ENCODE data around the gene RTBDN.

Gene RTBDN

DNA sequence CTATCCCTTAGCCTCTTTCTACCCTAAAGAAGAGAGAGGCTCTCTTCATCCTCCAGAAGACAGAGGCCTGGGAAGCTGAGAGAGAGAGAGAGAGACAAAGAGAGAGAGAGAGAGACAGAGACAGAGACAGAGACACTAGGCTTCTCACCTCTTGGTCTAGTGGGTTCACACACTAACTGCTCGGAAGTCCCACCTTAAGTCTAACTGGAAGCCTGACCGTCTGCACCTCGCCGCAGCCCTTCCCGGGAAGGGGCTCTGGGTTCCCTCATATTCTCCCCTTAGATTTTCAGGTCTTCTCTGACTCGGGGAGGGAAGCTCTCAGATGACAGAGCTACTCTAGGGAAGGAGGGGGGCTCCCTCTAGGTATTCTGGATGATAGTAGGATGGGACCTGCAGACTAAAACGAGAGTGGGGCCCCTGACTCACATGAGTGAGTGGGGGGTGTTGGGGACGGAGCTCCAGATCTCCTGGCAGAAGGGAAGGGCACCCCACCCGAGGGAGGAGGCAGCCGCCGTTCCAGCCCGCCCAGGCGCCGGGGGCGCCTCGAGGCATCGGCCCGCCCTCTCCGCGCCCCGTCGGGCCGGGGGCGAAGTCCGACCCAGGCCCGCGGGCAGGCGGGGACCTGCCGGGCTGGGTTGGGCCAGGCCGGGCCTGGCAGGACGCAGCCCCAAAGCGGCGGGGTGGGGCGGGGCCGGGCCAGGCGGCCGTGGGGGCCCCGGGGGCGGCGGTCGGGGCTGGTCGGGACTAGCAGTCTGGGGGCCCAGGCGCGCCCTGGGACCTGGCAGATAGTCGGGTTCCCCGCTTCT is 45.1 kb downstream of the RTBDN start:
- CTCF ChIA-PET: interaction anchor here (0.7 to 1.4 kb wide), 2 partner anchors 12 to 118 kb away, joined by 3 to 6 read pairs; no protein-coding TSS in a partner anchor
- DNase-seq (ENCODE audit: extremely low spot score): no peak
- TF ChIP-seq, protein P1, sequence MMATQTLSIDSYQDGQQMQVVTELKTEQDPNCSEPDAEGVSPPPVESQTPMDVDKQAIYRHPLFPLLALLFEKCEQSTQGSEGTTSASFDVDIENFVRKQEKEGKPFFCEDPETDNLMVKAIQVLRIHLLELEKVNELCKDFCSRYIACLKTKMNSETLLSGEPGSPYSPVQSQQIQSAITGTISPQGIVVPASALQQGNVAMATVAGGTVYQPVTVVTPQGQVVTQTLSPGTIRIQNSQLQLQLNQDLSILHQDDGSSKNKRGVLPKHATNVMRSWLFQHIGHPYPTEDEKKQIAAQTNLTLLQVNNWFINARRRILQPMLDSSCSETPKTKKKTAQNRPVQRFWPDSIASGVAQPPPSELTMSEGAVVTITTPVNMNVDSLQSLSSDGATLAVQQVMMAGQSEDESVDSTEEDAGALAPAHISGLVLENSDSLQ (IDR thresholded peaks at IDR 0.05): no peak
- TF ChIP-seq FOXA1 (IDR thresholded peaks at IDR 0.05): no peak
- TF ChIP-seq BHLHE40 (IDR thresholded peaks at IDR 0.05; ENCODE audit: borderline replicate concordance): no peak
- TF ChIP-seq ZNF384 (IDR thresholded peaks at IDR 0.05): no peak
- TF ChIP-seq HDGF (IDR thresholded peaks at IDR 0.05; ENCODE audit: borderline replicate concordance): no peak
- TF ChIP-seq SP1 (IDR thresholded peaks at IDR 0.05): no peak
- POLR2A ChIA-PET: interaction anchor here (1.2 to 2.0 kb wide), 3 partner anchors 11 to 18 kb away, joined by 3 to 6 read pairs (median 4); partner anchors contain the start of gene RNASEH2A

DNA sequence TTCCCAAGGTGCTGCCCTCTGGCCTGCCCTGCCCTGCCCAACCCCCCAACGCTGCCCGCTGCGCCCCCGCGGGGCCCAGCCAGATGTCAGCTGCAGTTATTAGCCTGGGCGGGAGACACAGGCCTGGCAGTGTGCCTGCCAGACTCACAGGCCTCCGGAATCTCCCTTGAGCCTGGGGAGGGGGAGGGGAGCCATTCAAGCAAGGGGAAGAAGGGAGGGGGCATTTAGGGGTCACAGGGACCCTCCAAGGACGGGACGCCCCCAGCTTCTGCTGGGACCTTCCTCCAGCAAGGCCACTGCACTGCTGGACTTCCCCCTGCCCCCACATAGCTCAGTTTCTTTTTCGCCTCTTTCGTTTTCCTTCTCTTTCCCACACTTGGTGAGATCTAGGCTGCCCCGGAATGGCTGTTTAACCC is 45.7 kb downstream of the RTBDN start:
- POLR2A ChIA-PET: interaction anchor here (1.2 to 2.0 kb wide), 3 partner anchors 10 to 18 kb away, joined by 3 to 6 read pairs (median 4); partner anchors contain the start of gene RNASEH2A
- CTCF ChIA-PET: interaction anchor here (0.7 to 1.4 kb wide), 2 partner anchors 11 to 119 kb away, joined by 3 to 6 read pairs; no protein-coding TSS in a partner anchor
- no peak for TF ChIP-seq SP1 (IDR thresholded peaks at IDR 0.05)
- TF ChIP-seq L3MBTL2 (conservative IDR thresholded peaks at IDR 0.05): no peak
- TF ChIP-seq ARNT (IDR thresholded peaks at IDR 0.05): no peak
- no peak for TF ChIP-seq ELF4 (IDR thresholded peaks at IDR 0.05)
- TF ChIP-seq FOXM1 (IDR thresholded peaks at IDR 0.05; ENCODE audit: borderline replicate concordance): no peak
- TF ChIP-seq, protein P1 (IDR thresholded peaks at IDR 0.05): no peak
- TF ChIP-seq FOXA1 (IDR thresholded peaks at IDR 0.05): no peak
- TF ChIP-seq TARDBP (IDR thresholded peaks at IDR 0.05): no peak
- TF ChIP-seq ZNF384 (IDR thresholded peaks at IDR 0.05): no peak
- no peak for TF ChIP-seq FOXK2 (IDR thresholded peaks at IDR 0.05)
- no peak for TF ChIP-seq NFRKB (IDR thresholded peaks at IDR 0.05)
- no peak for TF ChIP-seq SUZ12 (IDR thresholded peaks at IDR 0.05)
- no peak for TF ChIP-seq BHLHE40 (IDR thresholded peaks at IDR 0.05; ENCODE audit: borderline replicate concordance)
- no peak for DNase-seq (ENCODE audit: extremely low spot score)

DNA sequence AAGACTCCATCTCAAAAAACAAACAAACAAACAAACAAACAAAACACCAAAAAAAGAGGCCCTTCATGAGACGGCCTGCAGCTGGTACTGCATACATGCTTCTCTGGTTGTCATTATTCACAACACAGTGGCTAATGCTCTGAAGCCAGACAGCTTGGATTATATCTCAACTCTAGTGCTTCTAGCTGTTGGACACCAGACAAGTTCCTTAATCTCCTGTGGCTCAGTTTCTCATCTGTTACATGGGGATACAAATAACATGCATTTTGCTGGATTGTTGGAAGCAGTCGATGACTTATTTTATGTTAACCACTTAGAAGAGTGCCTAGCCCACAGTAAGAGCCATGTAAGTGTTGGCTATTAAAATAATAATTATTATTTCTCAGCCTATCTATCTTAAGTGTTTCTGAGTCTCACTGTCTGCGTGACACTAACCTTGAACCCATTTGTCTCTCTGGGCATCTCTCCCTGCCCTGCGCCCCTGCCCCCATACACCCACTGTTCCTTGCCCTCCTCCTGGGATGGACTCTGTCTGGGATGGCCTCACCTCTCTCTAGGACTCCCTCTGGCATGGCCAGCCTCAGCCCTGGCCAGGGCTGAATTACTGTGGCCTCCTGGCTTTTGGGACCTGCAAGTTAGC is 46.2 kb downstream of the RTBDN start:
- ChIA-PET CTCF (interaction anchor here (0.7 to 1.4 kb wide), 3 partner anchors 10 to 119 kb away, joined by 3 to 6 read pairs (median 5); no protein-coding TSS in a partner anchor), POLR2A (interaction anchor here (1.2 to 2.0 kb wide), 3 partner anchors 9 to 19 kb away, joined by 3 to 6 read pairs (median 4); partner anchors contain the start of gene RNASEH2A)
- TF ChIP-seq ELF4 (IDR thresholded peaks at IDR 0.05) (no peak), FOXM1 (IDR thresholded peaks at IDR 0.05; ENCODE audit: borderline replicate concordance) (no peak), BHLHE40 (IDR thresholded peaks at IDR 0.05; ENCODE audit: borderline replicate concordance) (no peak)
- no peak for DNase-seq (ENCODE audit: extremely low spot score)

DNA sequence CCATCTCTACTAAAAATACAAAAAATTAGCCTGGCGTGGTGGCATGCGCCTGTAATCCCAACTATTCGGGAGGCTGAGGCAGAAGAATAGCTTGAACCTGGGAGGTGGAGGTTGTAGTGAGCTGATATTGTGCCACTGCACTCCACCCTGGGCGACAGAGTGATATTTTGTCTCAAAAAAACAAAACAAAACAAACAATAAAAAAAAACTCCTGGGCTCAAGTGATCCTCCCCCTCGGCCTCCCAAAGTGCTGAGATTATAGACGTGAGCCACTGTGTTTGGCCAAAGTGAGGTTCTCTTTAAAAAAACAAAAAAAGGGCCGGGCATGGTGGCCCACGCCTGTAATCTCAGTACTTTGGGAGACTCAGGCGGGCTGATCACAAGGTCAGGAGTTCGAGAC is 46.9 kb downstream of the RTBDN start:
- ChIA-PET CTCF (interaction anchor here (0.7 kb wide), 1 partner anchor 9 kb away, joined by 5 read pairs; no protein-coding TSS in a partner anchor), POLR2A (interaction anchor here (2.0 kb wide), 1 partner anchor 11 kb away, joined by 6 read pairs; no protein-coding TSS in a partner anchor)
- TF ChIP-seq TARDBP (IDR thresholded peaks at IDR 0.05): no peak
- TF ChIP-seq ZNF384 (IDR thresholded peaks at IDR 0.05): no peak
- no peak for TF ChIP-seq CTBP1 (IDR thresholded peaks at IDR 0.05; ENCODE audit: borderline replicate concordance)
- no peak for TF ChIP-seq L3MBTL2 (conservative IDR thresholded peaks at IDR 0.05)
- TF ChIP-seq NFRKB (IDR thresholded peaks at IDR 0.05): no peak
- TF ChIP-seq FOXK2 (IDR thresholded peaks at IDR 0.05): no peak
- TF ChIP-seq LEF1 (IDR thresholded peaks at IDR 0.05; ENCODE audit: borderline replicate concordance): no peak
- no peak for TF ChIP-seq SUZ12 (IDR thresholded peaks at IDR 0.05)
- no peak for TF ChIP-seq FOXM1 (IDR thresholded peaks at IDR 0.05; ENCODE audit: borderline replicate concordance)
- TF ChIP-seq, protein P1 (IDR thresholded peaks at IDR 0.05): no peak
- no peak for TF ChIP-seq BHLHE40 (IDR thresholded peaks at IDR 0.05; ENCODE audit: borderline replicate concordance)
- no peak for TF ChIP-seq HDGF (IDR thresholded peaks at IDR 0.05; ENCODE audit: borderline replicate concordance)
- TF ChIP-seq SP1 (IDR thresholded peaks at IDR 0.05): no peak
- TF ChIP-seq FOXA1 (IDR thresholded peaks at IDR 0.05): no peak
- no peak for TF ChIP-seq ELF4 (IDR thresholded peaks at IDR 0.05)
- TF ChIP-seq ARNT (IDR thresholded peaks at IDR 0.05): no peak
- no peak for DNase-seq (ENCODE audit: extremely low spot score)

DNA sequence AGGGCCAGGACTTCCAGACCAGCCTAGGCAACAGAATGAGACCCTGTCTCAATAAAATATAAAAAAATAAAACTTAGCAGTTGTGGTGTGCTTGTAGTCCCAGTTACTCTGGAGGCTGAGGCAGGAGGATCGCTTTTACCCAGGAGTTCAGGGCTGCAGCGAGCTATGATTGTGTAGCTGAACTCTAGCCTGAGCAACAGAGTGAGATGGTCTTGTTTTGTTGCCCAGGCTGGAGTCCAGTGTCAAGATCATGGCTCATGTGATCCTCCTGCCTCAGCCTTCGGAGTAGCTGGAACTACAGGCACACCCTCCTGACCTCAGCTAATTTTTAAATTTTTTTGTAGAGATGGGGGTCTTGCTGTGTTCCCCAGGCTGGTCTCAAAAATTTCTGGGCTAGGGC is 47.4 kb downstream of the RTBDN start:
- TF ChIP-seq ZNF384 (IDR thresholded peaks at IDR 0.05): no peak
- POLR2A ChIA-PET: no interaction called here
- DNase-seq (ENCODE audit: extremely low spot score): no peak
- CTCF ChIA-PET: no interaction called here

DNA sequence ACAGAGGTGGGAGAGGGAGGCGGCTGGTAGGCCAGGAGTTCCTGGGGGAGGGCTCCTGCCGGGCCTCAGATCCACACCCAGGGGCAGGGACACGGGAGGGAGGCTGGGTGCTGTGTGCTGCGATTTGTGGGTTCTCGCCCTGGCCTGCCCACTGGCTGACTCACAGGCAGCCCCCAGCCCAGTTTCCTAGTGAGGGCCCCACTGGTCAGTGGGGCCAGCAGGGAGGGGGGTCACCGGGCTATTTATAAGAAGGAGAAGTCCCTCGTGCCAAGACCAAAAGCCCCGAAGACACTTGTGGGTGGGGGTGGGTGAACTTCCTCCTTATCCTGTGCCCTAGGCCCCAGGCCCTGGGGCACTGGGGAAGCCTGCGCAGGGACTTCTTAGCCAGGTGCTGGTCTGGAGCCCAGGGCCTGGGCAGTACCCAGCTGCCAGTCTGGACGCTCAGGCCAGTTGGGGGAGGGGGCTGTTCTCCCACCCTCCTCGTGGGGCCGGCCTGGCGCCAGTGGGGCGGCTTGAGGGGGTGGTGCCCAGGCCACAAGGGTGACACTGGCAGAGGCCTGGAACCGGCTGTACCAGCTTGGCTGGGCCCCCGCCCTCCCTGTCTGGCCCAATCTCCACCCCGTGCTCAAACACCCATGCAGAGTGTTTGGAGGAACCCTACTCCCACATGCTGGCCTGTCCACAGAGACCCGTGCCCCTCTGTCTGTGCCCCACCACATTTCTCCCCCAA is 48.1 kb downstream of the RTBDN start:
- TF ChIP-seq SP1 (IDR thresholded peaks at IDR 0.05) (no peak), LEF1 (IDR thresholded peaks at IDR 0.05; ENCODE audit: borderline replicate concordance) (no peak), CTBP1 (IDR thresholded peaks at IDR 0.05; ENCODE audit: borderline replicate concordance) (no peak), NFRKB (IDR thresholded peaks at IDR 0.05) (no peak), ARNT (IDR thresholded peaks at IDR 0.05) (no peak)
- no peak for DNase-seq (ENCODE audit: extremely low spot score)
- CTCF ChIA-PET: no interaction called here
- POLR2A ChIA-PET: no interaction called here
